GM18502 (cell line): Measurements from ENCODE around the gene TIGIT.

Experiments
- ATAC-seq: cut with Tn5 transposase; IDR thresholded peaks from one replicate; pipeline ENCODE4 v1.9.1; 2021; ENCODE audit warnings: mild to moderate bottlenecking; ENCODE audit not compliant: unreplicated experiment, poor library complexity

Gene TIGIT

GRCh38 chr3:114308830-114309229 is 15.0 kb downstream of the TIGIT start:
- ATAC-seq: peak; percentile 88

GRCh38 chr3:114310695-114311094 is 16.9 kb downstream of the TIGIT start:
- ATAC-seq: no peak

GRCh38 chr3:114313426-114313825 is 19.6 kb downstream of the TIGIT start:
- no peak for ATAC-seq

- ATAC-seq: no peak
Measured at GRCh38 chr3:114314282-114314681, 20.5 kb downstream of the TIGIT start.

DNA sequence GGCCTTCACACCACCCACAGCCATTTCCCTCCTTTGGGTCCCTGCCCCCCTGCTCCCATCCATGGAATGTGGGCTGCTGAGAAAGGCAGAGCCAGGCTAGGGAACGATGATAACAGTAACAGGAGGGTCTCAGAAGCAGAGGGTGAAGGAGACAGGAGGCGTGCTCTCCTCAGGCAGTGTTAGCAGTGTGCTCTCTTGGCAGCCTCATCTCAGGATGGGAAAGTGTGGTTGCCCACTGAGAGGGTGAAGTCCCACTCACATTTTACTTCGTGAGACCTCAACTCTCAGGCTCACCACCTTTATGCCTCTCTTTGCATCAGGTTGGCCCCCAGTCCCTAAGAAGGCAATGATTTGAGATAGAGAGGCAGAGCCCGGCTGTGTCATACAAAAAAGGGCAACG is 24.5 kb downstream of the TIGIT start:
- ATAC-seq: no peak

DNA sequence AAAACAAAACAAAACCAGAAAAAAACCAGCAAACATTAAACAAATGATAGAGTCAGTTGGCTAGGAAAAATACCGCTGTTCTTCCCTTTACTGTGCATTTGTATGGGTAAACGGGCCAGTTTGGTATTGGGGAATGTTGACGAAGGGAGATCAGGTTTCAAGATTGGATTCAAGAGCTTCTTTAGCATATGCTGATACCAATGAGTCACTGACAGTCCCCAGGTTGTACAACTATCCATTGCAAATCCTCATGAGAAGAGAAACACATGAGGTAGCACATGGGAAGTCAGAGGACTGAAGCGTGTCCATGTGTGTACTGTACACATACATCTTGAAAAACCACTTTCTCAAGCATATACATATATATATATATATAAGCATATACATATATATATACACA is 25.6 kb downstream of the TIGIT start:
- ATAC-seq: no peak

DNA sequence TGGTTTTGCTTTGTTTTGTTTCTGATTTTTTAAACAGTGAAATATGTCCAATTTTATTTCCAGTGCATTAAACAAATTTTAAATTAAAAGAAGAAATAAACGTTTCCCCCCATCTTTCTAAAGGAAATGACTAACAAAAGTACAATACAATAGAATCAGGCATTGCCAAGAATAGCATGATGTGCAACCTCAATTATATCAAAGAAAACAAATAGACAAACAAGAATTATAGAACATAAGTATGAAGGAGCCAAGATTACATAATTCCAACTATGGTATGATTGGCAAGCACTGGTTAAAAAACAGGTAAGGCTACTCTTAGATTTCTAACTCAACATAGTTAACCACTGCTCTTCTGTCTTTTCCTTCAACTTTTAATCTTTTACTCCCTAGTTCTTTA is 26.4 kb downstream of the TIGIT start:
- no peak for ATAC-seq

DNA sequence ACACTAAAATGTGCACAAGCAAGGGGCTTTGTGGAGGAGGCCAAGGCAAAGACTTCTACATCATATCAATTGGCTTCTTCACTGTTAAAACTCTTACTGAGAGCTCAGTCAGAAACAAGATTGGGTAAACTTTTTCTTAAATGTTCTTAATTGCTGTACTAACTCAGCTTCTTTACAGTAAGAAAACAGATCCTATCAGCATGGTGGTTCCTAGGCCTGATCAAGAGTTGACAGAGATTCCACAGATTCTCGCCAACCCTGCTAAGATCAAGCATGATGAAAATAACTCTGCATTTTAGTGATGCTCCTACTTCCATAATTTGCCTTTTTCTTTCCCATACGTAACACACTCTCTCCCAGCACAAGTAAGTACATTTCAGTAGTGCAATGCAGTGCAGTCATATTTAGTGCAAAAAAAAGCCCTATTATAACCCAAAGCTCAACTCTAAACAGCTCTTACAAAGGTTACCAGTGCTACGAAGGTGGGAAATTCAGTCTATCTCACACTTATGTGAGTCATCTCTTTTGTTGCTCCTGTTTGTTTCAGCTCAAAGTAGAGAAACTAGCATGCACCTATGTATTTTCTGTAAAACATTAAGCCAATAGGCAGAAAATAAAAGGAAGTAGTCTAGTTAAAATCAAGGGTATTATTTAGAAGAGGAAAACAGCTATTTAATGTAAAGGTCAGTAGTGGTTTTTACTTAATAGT is 29.9 kb downstream of the TIGIT start:
- ATAC-seq: no peak

DNA sequence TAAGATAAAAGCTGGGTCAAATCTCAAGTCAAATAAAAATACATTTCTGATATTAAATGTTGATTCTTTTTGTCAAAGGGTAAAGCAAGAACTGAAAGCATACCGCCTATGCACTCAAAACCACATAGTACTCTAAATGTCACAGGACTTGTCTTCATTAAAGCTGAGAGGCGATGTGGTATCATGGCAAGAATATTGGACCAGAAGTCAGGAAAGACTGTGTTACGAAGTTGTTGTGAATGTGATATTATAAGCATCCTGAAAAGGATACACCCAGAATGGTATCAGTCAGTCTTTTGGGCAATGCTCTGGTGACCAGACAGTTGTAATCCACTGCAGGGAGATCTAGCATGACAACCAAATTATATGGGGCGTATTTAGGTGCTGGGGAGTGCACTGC is 33.8 kb downstream of the TIGIT start:
- no peak for ATAC-seq

- ATAC-seq: no peak
Measured at GRCh38 chr3:114328345-114328744, 34.5 kb downstream of the TIGIT start.

DNA sequence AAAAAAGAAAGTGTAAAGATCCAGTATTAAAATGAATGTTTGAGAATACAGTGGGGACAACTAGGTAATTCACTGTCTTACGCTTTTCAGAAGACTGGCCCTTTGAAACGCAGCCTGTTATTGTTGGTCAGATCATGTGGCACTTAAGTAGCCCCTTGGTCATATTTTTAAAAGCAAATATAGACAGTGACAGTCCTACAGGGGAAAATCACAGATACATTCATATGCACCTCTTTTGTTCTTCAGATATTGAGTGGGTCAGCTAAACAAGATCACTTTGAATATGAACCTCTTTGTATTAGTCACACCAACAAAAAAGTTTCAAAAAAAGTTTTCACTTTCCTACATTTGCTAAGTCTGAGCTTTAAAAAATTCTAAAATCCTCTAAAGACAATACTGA is 36.0 kb downstream of the TIGIT start:
- no peak for ATAC-seq

GRCh38 chr3:114331007-114331406 is 37.2 kb downstream of the TIGIT start:
- no peak for ATAC-seq

- no peak for ATAC-seq
Measured at GRCh38 chr3:114331710-114332109, 37.9 kb downstream of the TIGIT start.

DNA sequence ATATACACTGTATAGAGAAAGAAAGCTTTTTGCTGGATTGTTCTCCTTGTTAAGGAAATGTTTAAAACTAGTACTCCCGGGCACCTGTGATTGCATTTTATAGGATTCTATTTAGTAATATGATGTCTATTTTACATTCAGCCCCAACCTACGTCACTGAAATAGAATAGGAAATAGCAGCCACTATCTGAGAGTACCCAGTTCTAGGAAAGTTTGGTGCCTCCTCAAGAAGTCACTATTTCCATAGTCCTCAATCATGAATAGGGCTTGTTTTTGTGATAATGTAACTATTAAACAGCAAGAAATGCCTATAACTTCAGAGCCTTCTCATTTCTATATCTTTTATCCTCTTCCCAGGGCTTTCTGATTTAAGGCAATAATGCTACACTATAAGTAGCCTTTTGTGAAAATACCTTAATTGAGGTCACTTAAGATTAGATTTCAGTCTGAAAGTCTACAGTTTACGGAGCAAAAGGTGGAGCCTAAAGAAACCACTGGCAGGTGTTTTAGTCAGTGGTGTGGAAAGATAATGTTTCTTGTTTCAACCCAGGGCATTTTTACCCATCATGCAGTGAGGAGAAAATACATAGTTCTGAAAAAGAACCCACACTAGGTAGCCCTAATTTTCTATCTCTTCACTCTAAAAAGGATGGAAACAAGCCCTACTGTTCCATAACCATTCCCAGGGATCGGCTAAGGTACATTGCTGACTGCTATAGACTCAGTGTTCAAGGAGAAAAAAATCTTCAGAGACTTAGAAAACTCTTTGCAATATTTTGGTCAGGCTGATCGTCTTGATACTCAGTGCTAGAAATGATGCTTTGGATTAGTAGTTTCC is 38.7 kb downstream of the TIGIT start:
- ATAC-seq: no peak

- ATAC-seq: no peak
Measured at GRCh38 chr3:114333180-114333922, 39.5 kb downstream of the TIGIT start.

DNA sequence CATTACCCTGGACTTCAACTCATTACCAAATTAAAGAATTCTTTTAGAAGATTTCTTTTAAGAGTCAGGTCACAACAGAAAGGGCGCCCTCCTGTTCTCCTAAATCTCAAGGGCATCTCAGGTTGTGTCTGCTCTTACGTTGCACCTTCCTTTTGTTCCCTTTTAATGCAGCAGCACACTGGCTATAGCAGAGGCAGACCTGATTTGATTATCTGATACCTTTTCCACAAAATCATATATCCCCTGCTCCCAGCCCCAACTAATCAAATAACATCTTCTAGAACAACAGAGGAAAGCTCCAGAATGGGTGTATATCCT is 40.1 kb downstream of the TIGIT start:
- no peak for ATAC-seq

DNA sequence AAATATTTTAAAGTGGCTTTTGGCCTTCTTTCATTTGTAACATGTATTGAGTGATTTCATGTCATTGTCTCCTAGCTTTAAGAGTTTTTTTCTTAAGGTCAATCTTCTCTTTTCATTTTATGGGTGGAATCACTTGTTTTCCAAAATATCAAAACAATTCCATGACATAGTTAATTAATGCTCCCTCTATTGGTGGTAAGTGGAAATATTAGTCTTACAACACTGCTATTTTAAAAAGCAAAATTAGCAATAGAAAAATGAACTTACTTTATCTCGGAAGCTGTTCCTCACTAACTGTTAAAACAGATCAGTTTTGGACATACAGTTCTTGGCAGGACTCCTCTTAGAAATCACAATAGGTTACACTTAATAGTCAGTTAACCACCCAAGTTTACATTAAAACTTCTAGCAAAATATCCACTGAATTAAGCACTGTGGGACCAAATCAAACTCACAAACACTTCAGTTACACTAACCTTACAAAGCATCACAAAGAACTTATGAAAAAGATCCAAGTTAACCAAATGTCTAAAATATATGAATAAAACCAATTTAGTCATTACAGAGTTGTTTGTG is 42.4 kb downstream of the TIGIT start:
- no peak for ATAC-seq

GRCh38 chr3:114336857-114337256 is 43.0 kb downstream of the TIGIT start:
- ATAC-seq: no peak

GRCh38 chr3:114338651-114339357 is 45.0 kb downstream of the TIGIT start:
- no peak for ATAC-seq

GRCh38 chr3:114344492-114344891 is 50.7 kb downstream of the TIGIT start:
- ATAC-seq: no peak
